SK-N-SH (cell line): ENCODE data around the gene EZH1. TPM values are rescaled to one million over a fixed set of nuclear protein-coding genes. Genes with fewer than 3 reads are reported as not detected.

Experiments
- CTCF ChIA-PET: fragments of 300-600, 350-600 bp; formaldehyde crosslinking; extraction: SDS; loops from one replicate; lab custom pipeline; 2021; lab: Yijun Ruan, JAX
- POLR2A ChIA-PET: fragments of 350-600 bp; sonication (Branson Sonifier 250); formaldehyde crosslinking; extraction: SDS; loops from one replicate; lab custom pipeline; 2020; ENCODE audit warnings: antibody characterized with exemption, inconsistent platforms; lab: Yijun Ruan, JAX
- DNase-seq: peaks from one replicate; pipeline ENCODE4 v3.0.0; 2012
- H2AFZ ChIP-seq: fragments of 200-600 bp; sonication (generic); 2 replicates; pipeline ENCODE4 v1.8.1; 2016; ENCODE audit warnings: antibody characterized with exemption, mild to moderate bottlenecking, low read depth
- H3F3A ChIP-seq: fragments of 200-600 bp; sonication (generic); replicated peaks from 2 replicates; pipeline ENCODE3; 2016; ENCODE audit warnings: antibody characterized with exemption, mild to moderate bottlenecking; ENCODE audit not compliant: insufficient read depth
- H3K27ac ChIP-seq, 2 experiments: fragments of 200-500 bp in 1 of 2; fragments of 200-600 bp in 1 of 2; sonication (Bioruptor generic) in 1 of 2; sonication (generic), shearing (Covaris generic) in 1 of 2; 2 replicates each; pipeline versions ENCODE4 v1.5.1 to v1.6.1; 2014 to 2016; ENCODE audit warnings: low read depth in 2 of 2, inconsistent platforms in 1 of 2, low read length in 1 of 2, mild to moderate bottlenecking in 1 of 2, mixed read lengths in 1 of 2
- H3K27me3 ChIP-seq: fragments of 200-600 bp; sonication (generic), shearing (Covaris generic); 2 replicates; pipeline ENCODE4 v1.6.1; 2016; ENCODE audit warnings: mixed run types; ENCODE audit not compliant: insufficient read depth
- H3K36me3 ChIP-seq, 2 experiments: fragments of 200-500 bp in 1 of 2; fragments of 200-600 bp in 1 of 2; sonication (Bioruptor generic) in 1 of 2; sonication (generic) in 1 of 2; replicated peaks in 1 of 2; 2 replicates each; pipeline versions ENCODE3 to v1.5.1; 2014 to 2016; ENCODE audit warnings: low read length in 1 of 2, mild to moderate bottlenecking in 1 of 2; ENCODE audit not compliant: insufficient read depth in 2 of 2, control insufficient read depth in 1 of 2
- H3K4me1 ChIP-seq, 2 experiments: fragments of 200-500 bp in 1 of 2; fragments of 200-600 bp in 1 of 2; sonication (Bioruptor generic) in 1 of 2; sonication (generic), shearing (Covaris generic) in 1 of 2; 2 replicates each; pipeline versions ENCODE4 v1.5.1 to v1.6.1; 2014 to 2016; ENCODE audit warnings: low read depth in 1 of 2, low read length in 1 of 2, mixed run types in 1 of 2; ENCODE audit not compliant: insufficient read depth in 2 of 2, control insufficient read depth in 1 of 2
- H3K4me2 ChIP-seq: fragments of 200-600 bp; sonication (generic), shearing (Covaris generic); 2 replicates; pipeline ENCODE4 v1.6.1; 2017; ENCODE audit warnings: mixed run types
- H3K4me3 ChIP-seq, 2 experiments: fragments of 200-500 bp in 1 of 2; fragments of 200-600 bp in 1 of 2; sonication (Bioruptor generic) in 1 of 2; sonication (generic), shearing (Covaris generic) in 1 of 2; 2 replicates each; pipeline versions ENCODE4 v1.5.1 to v1.8.1; 2014 to 2016; ENCODE audit warnings: low read depth in 2 of 2, inconsistent platforms in 1 of 2, low read length in 1 of 2, mild to moderate bottlenecking in 1 of 2, mixed read lengths in 1 of 2, moderate library complexity in 1 of 2
- H3K79me2 ChIP-seq: fragments of 200-600 bp; sonication (generic); 2 replicates; pipeline ENCODE4 v1.8.1; 2017; ENCODE audit warnings: mild to moderate bottlenecking; ENCODE audit not compliant: insufficient read depth
- H3K9ac ChIP-seq: fragments of 200-600 bp; sonication (generic); 2 replicates; pipeline ENCODE4 v1.6.1; 2017; ENCODE audit warnings: mixed run types
- H3K9me2 ChIP-seq: fragments of 200-600 bp; sonication (generic); 2 replicates; pipeline ENCODE4 v1.6.1; 2017; ENCODE audit warnings: mixed run types
- H3K9me3 ChIP-seq: fragments of 200-600 bp; sonication (generic); 2 replicates; pipeline ENCODE4 v1.6.1; 2017; ENCODE audit warnings: mixed run types, mild to moderate bottlenecking, moderate library complexity
- H4K20me1 ChIP-seq: fragments of 200-600 bp; sonication (generic); 2 replicates; pipeline ENCODE4 v1.6.1; 2017; ENCODE audit warnings: mild to moderate bottlenecking, mixed run types; ENCODE audit not compliant: insufficient read depth
- EZH2phosphoT487 ChIP-seq: fragments of 200-600 bp; sonication (generic); IDR thresholded peaks from 2 replicates; pipeline ENCODE4 v1.6.1; 2017; ENCODE audit warnings: low read depth, mixed run types, mild to moderate bottlenecking, antibody characterized with exemption, moderate library complexity, borderline replicate concordance
- FOSL2 ChIP-seq: IDR thresholded peaks from 2 replicates; pipeline ENCODE4 v1.4.0; 2012; ENCODE audit warnings: low read depth, mild to moderate bottlenecking, moderate library complexity, borderline replicate concordance
- FOXJ3 ChIP-seq: sonication (generic); formaldehyde crosslinking; IDR thresholded peaks from 2 replicates; pipeline ENCODE4 v1.5.1; 2020; ENCODE audit warnings: mild to moderate bottlenecking, missing genetic modification reagents
- GABPA ChIP-seq: IDR thresholded peaks from 2 replicates; pipeline ENCODE4 v1.4.0; 2012; ENCODE audit warnings: low read depth, mild to moderate bottlenecking
- GATA2 ChIP-seq: sonication (generic); formaldehyde crosslinking; IDR thresholded peaks from 2 replicates; pipeline ENCODE4 v1.5.0; 2020; ENCODE audit warnings: mild to moderate bottlenecking, missing genetic modification reagents
- JUND ChIP-seq: IDR thresholded peaks from 2 replicates; pipeline ENCODE4 v1.4.0; 2012
- MEF2A ChIP-seq: IDR thresholded peaks from 2 replicates; pipeline ENCODE4 v1.4.0; 2012; ENCODE audit warnings: low read depth, borderline replicate concordance
- MXI1 ChIP-seq: IDR thresholded peaks from 2 replicates; pipeline ENCODE4 v1.6.1; 2012; ENCODE audit warnings: mild to moderate bottlenecking, low read depth, low read length, improper control_type of control experiment
- NFIC ChIP-seq: IDR thresholded peaks from 2 replicates; pipeline ENCODE4 v1.4.0; 2012; ENCODE audit warnings: borderline replicate concordance
- RAD21 ChIP-seq: IDR thresholded peaks from 2 replicates; pipeline ENCODE4 v1.6.1; 2012; ENCODE audit warnings: mild to moderate bottlenecking, low read length
- RFX5 ChIP-seq: IDR thresholded peaks from 2 replicates; pipeline ENCODE4 v1.6.1; 2012; ENCODE audit warnings: mild to moderate bottlenecking, improper control_type of control experiment, low read length
- RXRA ChIP-seq: IDR thresholded peaks from 2 replicates; pipeline ENCODE4 v1.4.0; 2012; ENCODE audit warnings: low read depth, mild to moderate bottlenecking, borderline replicate concordance
- SMC3 ChIP-seq: IDR thresholded peaks from 2 replicates; pipeline ENCODE4 v1.6.1; 2012; ENCODE audit warnings: low read depth, low read length, improper control_type of control experiment
- TAF1 ChIP-seq: IDR thresholded peaks from 2 replicates; pipeline ENCODE4 v1.6.1; 2012; ENCODE audit warnings: low read depth, mild to moderate bottlenecking, low read length, moderate library complexity, borderline replicate concordance
- TCF12 ChIP-seq: IDR thresholded peaks from 2 replicates; pipeline ENCODE4 v1.4.0; 2012
- TEAD4 ChIP-seq: IDR thresholded peaks from 2 replicates; pipeline ENCODE4 v1.4.0; 2012; ENCODE audit warnings: mild to moderate bottlenecking, borderline replicate concordance; ENCODE audit not compliant: insufficient read depth
- WGBS: methylation state at CpG from one replicate; pipeline ENCODE4 v1.1.6; 2017; ENCODE audit warnings: low lambda C conversion rate; 5-methylcytosine and 5-hydroxymethylcytosine counted together
- polyA plus RNA-seq, 3 experiments: library from polyadenylated mRNA; depleted of rRNA; stranded (reverse); fragments of >200 nt; gene quantifications; 2 replicates each; pipeline ENCODE4 v1.2.3, GENCODE V29; 2012
- TF ChIP-seq, protein P1 (sequence below): fragments of 150-350 bp; IDR thresholded peaks from 2 replicates; pipeline ENCODE4 v1.6.1; 2017; ENCODE audit warnings: antibody characterized with exemption, low read length, low read depth, borderline replicate concordance
- TF ChIP-seq, protein P2 (sequence below): IDR thresholded peaks from 2 replicates; pipeline ENCODE4 v1.6.1; 2012; ENCODE audit warnings: mild to moderate bottlenecking, low read depth, low read length, moderate library complexity
- TF ChIP-seq, protein P3 (sequence below): fragments of 200-600 bp; sonication (generic); IDR thresholded peaks from 2 replicates; pipeline ENCODE4 v1.6.1; 2017; ENCODE audit warnings: antibody characterized with exemption, mild to moderate bottlenecking, moderate library complexity

The EZH1 gene
- polyA plus RNA-seq, 1 of the 3 experiments (the other 2 are of a cell fraction) = 28.6 TPM

DNA sequence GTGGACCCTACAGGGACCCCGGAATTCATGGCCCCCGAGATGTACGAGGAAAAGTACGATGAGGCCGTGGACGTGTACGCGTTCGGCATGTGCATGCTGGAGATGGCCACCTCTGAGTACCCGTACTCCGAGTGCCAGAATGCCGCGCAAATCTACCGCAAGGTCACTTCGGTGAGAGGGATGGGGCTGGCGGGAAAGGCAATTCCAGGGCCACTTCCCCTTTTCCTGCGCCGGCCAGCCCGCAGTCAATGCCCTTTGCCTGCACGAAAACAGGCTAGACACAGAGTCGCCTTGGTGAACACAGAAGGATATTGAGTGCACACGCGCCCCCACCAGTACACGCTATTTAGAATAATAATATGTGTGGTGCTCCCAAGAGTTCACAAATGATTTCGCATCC is 39.6 kb upstream of the EZH1 start:
- no peak for TF ChIP-seq TEAD4
- TF ChIP-seq, protein P1, sequence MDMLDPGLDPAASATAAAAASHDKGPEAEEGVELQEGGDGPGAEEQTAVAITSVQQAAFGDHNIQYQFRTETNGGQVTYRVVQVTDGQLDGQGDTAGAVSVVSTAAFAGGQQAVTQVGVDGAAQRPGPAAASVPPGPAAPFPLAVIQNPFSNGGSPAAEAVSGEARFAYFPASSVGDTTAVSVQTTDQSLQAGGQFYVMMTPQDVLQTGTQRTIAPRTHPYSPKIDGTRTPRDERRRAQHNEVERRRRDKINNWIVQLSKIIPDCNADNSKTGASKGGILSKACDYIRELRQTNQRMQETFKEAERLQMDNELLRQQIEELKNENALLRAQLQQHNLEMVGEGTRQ = no peak
- TF ChIP-seq NFIC = no peak
- no peak for TF ChIP-seq TCF12
- TF ChIP-seq, protein P2, sequence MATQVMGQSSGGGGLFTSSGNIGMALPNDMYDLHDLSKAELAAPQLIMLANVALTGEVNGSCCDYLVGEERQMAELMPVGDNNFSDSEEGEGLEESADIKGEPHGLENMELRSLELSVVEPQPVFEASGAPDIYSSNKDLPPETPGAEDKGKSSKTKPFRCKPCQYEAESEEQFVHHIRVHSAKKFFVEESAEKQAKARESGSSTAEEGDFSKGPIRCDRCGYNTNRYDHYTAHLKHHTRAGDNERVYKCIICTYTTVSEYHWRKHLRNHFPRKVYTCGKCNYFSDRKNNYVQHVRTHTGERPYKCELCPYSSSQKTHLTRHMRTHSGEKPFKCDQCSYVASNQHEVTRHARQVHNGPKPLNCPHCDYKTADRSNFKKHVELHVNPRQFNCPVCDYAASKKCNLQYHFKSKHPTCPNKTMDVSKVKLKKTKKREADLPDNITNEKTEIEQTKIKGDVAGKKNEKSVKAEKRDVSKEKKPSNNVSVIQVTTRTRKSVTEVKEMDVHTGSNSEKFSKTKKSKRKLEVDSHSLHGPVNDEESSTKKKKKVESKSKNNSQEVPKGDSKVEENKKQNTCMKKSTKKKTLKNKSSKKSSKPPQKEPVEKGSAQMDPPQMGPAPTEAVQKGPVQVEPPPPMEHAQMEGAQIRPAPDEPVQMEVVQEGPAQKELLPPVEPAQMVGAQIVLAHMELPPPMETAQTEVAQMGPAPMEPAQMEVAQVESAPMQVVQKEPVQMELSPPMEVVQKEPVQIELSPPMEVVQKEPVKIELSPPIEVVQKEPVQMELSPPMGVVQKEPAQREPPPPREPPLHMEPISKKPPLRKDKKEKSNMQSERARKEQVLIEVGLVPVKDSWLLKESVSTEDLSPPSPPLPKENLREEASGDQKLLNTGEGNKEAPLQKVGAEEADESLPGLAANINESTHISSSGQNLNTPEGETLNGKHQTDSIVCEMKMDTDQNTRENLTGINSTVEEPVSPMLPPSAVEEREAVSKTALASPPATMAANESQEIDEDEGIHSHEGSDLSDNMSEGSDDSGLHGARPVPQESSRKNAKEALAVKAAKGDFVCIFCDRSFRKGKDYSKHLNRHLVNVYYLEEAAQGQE = no peak
- no peak for TF ChIP-seq JUND
- TF ChIP-seq TAF1 = no peak
- TF ChIP-seq RFX5 = no peak
- TF ChIP-seq GATA2 (CRISPR knock-in tag) = no peak
- TF ChIP-seq RAD21 = no peak
- TF ChIP-seq MXI1 = no peak
- TF ChIP-seq MEF2A = no peak
- no peak for TF ChIP-seq SMC3
- no peak for TF ChIP-seq FOXJ3 (CRISPR knock-in tag)
- TF ChIP-seq EZH2phosphoT487 = no peak
- no peak for TF ChIP-seq RXRA
- TF ChIP-seq GABPA = no peak
- TF ChIP-seq FOSL2 = no peak
- TF ChIP-seq, protein P3, sequence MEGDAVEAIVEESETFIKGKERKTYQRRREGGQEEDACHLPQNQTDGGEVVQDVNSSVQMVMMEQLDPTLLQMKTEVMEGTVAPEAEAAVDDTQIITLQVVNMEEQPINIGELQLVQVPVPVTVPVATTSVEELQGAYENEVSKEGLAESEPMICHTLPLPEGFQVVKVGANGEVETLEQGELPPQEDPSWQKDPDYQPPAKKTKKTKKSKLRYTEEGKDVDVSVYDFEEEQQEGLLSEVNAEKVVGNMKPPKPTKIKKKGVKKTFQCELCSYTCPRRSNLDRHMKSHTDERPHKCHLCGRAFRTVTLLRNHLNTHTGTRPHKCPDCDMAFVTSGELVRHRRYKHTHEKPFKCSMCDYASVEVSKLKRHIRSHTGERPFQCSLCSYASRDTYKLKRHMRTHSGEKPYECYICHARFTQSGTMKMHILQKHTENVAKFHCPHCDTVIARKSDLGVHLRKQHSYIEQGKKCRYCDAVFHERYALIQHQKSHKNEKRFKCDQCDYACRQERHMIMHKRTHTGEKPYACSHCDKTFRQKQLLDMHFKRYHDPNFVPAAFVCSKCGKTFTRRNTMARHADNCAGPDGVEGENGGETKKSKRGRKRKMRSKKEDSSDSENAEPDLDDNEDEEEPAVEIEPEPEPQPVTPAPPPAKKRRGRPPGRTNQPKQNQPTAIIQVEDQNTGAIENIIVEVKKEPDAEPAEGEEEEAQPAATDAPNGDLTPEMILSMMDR = no peak
- TF ChIP-seq, all 33 proteins: peak for 0
- no peak for DNase-seq
- H2AFZ ChIP-seq = no peak overlapping the region
- H4K20me1 ChIP-seq = no peaks in the 10 kb centered on the region
- H3K4me2 ChIP-seq = peak overlapping the region; percentile 98; the same call in 1 of the 2 replicates
- H3K27ac ChIP-seq = 0 out of 4 replicates have a peak overlapping the region, but pooled peaks of 1 of the 2 experiments have one; percentile 58
- ChIA-PET POLR2A (no interaction called here), CTCF (no interaction called here)
- no peaks in the 10 kb centered on the region for H3K9me3 ChIP-seq
- H3K9ac ChIP-seq = no peak overlapping the region
- H3K27me3 ChIP-seq = no peaks in the 10 kb centered on the region
- no peaks in the 10 kb centered on the region for H3K9me2 ChIP-seq
- 88% methylated on average over 25 of the region's 25 CpGs for WGBS
- peaks cover 14% of the 10 kb centered on the region in 2 experiments; a peak in 3 of 4 replicates for H3K4me1 ChIP-seq
- H3K4me3 ChIP-seq = no peak overlapping the region
- peaks cover 7 to 9% of the 10 kb centered on the region in 2 experiments for H3K36me3 ChIP-seq
- peaks cover 9% of the 10 kb centered on the region for H3F3A ChIP-seq
- H3K79me2 ChIP-seq = peaks cover 49% of the 10 kb centered on the region
